Fibroblast of peridontal ligament (primary cell): ENCODE measurements around the gene CLDN8.

Experiments used
- DNase-seq: peaks from one replicate; pipeline ENCODE4 v3.0.0-alpha.2; 2010; ENCODE audit errors: extremely low read depth

The CLDN8 gene

DNA sequence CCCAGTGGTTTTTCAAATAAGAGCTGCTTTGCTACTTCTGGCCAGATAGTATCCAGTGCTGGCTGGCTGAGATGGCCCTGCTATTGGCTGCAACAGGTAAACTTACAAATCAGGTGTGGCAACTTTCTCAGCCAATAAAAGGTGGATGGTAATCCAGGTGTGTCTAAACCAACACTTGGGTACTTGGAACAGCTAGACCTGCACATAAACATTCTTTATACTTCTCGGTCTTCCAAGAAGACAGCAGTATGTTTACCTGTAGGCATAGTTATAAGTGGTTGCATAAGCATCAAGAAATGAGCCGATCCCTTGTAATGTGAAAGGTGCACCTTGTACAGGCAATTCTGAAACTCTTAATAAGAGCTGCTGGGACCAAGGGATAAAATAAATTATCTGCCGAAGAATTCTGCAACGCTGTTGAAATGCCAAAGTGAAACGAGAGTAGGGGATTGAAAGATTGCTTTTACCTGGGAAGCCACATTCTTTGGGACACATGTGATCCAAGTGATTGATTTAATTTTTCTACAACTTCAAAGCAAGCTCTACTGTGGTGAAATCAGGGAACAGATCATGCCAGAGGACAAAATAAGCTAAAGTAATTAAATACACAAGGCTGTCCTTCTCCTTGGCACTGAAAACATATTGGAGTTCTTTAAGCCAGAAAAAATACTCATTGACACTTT is at the start of gene CLDN8:
Gene CLDN8 (minus strand): TSS at position 57 of the 683 bp plus-strand sequence. CDS start 172 bp downstream, outside the sequence.
- no peak for DNase-seq

GRCh38 chr21:30257773-30258172 is 41.9 kb upstream of the CLDN8 start:
- no peak for DNase-seq

GRCh38 chr21:30256100-30256499 is 40.2 kb upstream of the CLDN8 start:
- DNase-seq = no peak

DNA sequence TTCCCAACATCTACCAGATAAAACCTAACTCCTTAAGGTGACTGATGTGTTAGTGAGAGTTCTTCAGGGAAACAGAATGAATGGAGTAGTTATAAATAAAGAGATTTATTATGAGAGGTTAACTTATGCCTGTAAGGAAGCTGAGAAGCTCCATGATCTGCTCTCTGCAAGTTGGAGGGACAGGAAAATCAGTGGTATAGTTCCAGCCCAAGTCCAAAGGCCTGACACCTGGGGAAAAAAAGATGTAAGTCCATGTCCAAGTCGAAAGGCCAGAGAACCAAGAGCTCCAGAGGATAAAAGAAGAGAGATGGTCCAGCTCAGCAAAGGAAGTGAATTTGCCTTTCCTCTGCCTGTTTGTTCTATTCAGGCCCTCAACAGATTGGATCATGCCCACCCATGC is 39.8 kb upstream of the CLDN8 start:
- no peak for DNase-seq

GRCh38 chr21:30251781-30252180 is 35.9 kb upstream of the CLDN8 start:
- DNase-seq = no peak

DNA sequence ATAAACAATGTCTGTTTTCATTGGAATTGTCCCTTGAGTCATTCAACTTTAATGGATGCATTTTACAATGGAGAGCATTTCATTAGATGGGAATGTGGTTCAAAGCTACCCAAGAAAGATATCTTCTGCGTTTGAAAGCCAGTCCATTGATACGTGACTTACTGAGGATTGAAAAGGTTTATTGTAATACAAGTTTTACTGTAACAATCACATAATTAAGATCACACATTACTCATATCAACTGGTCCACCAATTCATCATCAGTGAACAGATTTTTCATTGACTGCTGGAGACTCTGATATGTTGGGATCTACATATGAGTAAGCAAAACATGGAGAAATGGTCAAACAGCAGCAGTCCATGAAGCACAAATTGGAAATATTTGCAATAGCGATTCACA is 34.0 kb upstream of the CLDN8 start:
- no peak for DNase-seq

DNA sequence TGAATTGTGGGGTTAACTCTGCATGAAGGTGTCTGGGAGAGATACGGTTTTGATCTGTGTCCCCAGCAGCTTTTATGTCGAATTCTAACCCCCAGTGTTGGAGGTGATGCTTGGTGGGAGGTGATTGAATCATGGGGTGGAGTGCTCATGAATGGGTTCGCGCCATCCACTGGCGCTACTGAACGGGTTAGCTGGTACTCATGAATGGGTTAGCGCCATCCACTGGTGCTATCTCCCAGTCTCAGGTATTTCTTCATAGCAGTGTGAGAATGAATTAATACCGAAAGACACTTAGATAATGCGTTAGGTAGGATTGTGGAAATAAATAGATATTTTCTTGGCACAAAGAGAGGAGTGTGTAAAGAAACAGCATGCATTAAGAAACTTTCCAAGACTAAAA is 32.9 kb upstream of the CLDN8 start:
- no peak for DNase-seq

GRCh38 chr21:30245061-30245460 is 29.2 kb upstream of the CLDN8 start:
- no peak for DNase-seq

DNA sequence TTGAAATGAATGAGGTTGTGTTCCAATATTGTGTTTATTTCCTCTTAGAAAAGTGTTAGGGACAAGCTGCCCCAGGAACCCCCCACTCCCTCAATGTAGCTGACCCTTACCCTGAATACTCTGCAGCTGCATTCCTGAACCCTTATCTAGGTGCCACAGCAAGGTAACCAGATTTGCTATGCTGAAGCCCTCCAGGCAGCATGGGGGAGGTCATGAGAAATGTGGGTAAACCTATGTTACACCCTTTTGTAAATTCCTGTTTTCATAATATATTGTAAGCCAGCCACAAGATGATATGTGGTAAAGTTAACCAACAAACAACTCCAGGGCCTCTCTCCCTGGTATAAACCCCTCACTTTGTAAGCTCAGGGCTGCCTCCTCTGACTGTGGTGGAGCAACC is 27.8 kb upstream of the CLDN8 start:
- DNase-seq = no peak

DNA sequence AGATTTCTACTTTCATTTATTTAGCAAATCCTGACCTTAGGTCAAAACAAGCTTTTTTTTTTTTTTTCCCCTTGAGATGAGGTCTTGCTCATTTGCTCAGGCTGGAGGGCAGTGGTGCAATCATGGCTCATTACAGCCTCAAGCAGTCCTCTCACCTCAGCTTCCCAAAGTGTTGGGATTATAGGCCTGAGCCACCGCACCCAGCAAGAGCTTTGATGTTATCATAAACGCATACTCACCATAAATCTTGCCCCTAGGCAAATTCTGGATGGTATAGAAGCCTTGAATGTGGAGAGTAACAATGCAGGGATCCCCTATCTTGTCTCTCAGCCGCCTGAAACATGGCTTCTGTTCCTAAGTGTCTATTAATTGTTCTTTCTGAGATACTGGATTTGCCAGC is 24.8 kb upstream of the CLDN8 start:
- DNase-seq = no peak

- no peak for DNase-seq
Observed at GRCh38 chr21:30238168-30238567, 22.3 kb upstream of the CLDN8 start.

DNA sequence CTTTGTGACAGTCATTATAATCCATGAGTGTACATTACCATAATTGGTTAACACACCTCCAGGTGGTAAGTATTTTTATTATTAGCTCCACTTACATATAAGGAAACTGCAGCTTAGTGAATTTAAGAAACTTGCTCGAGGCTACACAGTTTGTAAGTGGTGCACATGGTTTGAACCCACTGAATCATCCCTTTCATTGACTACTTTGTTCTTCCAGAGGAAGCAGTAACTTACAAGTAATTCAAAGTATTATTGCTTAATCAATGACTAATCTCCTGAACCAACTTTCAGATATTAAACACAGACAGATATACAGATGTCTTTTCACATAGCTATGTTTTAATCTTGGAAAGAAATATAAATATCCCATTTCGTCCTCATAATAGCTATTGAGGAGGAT is 18.7 kb upstream of the CLDN8 start:
- peak; percentile 9 for DNase-seq

DNA sequence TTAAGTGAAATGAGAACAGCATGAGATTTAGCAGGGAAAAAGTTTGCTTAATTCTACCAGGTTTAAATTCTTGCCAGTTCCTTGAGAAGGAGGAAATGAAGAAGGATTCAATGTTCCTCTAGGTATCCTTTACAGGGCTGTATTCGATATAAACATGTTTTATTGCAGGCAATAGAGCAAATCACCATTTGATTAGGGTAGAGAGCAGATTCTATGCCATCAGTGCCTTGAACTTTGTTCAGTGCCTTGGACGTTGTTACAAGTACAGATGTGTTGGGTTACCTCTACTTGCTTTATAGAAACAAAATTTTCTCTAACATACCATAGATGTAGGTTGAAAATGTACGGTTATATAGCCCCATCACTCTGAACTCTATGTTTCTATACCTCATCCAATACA is 18.2 kb upstream of the CLDN8 start:
- DNase-seq = no peak

- DNase-seq = peak; percentile 26
Observed at GRCh38 chr21:30233228-30234020, 17.5 kb upstream of the CLDN8 start.

DNA sequence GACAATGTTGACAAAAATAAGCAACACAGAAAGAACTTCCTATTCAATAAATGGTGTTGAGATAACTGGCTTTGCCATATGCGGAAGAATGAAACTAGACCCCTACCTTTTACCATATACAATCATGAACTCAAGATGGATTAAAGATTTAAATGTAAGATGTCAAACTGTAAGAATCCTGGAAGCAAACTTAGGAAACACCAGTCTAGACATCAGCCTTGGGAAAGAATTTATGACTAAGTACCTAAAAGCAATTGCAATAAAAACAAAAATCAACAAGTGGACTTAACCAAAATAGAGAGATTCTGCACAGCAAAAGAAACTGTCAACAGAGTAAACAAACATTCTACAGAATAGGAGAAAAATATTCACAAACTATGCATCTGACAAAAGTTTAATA is 16.1 kb upstream of the CLDN8 start:
- no peak for DNase-seq

GRCh38 chr21:30227633-30228404 is 11.9 kb upstream of the CLDN8 start:
- DNase-seq = peak; percentile 86

DNA sequence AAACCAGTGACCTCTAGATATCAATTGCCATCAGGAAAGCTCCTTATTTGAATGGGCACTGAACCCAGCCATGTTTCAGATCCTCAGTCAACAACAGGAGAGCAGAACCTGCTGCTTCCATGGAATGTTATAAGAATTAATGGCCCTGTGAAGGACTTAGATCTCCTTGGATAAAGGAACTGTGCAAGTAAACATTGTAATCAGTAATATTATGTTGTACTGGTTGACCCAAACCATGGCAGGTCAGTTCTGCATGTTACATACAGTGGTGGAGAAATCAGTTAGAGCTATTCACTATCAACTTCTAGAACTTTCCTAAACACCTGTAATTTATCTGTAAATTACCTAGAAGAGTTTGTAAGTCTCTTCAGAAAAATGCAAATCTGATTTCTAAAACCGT is 11.2 kb upstream of the CLDN8 start:
- DNase-seq = no peak

GRCh38 chr21:30223596-30223995 is 7.7 kb upstream of the CLDN8 start:
- no peak for DNase-seq

DNA sequence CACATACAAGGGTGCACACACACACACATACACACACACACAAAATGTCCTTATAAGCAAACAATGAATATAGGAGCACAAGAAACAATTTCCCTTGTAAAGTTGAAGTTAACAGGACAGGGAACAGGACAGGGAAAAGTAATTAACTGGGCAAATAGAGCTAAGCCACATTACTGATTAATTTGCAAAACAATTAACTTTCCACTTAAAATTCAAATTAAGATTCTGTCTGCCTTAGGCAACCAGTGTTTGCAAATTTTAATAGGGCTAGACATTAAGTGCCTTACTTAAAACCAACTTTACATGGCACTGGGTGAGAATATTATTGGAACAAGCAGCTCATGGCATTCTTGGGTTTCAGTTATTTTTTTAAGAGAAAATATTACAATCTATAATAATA is 6.8 kb upstream of the CLDN8 start:
- no peak for DNase-seq

- no peak for DNase-seq
Observed at GRCh38 chr21:30211071-30211470, 4.8 kb downstream of the CLDN8 start.

GRCh38 chr21:30209601-30210000 is 6.3 kb downstream of the CLDN8 start:
- no peak for DNase-seq

DNA sequence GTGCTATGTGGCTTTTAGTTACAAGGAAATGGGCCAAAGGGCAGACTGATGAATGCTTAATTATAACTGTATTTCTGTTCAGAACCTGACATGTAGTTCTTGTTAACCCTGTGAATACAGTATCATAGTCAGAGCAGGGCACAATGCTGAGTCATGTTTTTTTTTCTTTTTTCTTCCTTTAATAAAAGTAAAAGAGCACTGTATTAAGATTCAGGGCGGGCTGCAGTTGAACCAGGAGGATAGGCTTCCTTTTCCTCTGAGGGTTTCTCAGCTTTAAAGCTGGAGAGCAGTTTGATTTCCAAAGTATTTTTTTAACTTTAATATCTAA is 8.7 kb downstream of the CLDN8 start:
- no peak for DNase-seq
